ENCODE results near the gene SYNJ1. TPM values are rescaled to one million over a fixed set of nuclear protein-coding genes. Genes with fewer than 3 reads are reported as not detected.

Gene SYNJ1
- total and polyA plus RNA-seq, 9 of the 15 experiments (the other 6 are each of a cell fraction or from before 2014, with no cell fraction given): 2.4 to 10.6 (median 5.6) TPM

DNA sequence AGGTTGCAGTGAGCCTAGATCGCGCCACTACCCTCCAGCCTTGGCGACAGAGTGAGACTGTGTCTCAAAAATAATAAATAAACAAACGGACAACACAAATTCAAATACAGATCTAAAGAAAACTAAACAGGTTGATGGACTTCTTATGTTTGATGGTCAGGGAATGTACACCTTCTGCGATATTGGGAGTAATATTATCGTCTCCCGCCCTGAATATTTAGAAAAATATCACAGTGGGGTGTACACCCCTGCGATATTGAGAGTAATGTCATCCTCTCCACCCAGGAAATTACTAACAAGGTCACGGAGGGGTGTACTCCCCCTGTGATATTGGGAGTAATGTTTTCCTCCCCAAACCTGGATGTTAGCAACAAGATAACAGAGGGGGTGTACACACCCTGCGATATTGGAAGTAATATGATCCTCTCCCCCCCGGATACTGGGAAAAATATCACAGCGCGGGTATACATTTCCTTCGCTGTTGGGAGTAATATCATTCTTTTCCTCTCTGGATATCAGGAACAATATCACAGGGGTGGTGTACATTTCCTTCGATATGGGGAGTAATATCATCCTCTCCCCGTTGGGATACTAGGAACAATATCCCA lies 114.3 kb downstream of the SYNJ1 start (continued):
- no peak for TF ChIP-seq ZNF324 (CRISPR knock-in tag; IDR thresholded peaks at IDR 0.05)
- no peak for TF ChIP-seq RBFOX2 (IDR thresholded peaks at IDR 0.05; ENCODE audit: low read depth, low read length)
- TF ChIP-seq ATF7 (IDR thresholded peaks at IDR 0.05): peak; percentile 42; the same call in 1 of the 2 replicates
- no peak for TF ChIP-seq PHF21A (IDR thresholded peaks at IDR 0.05; ENCODE audit: borderline replicate concordance, low read depth)
- TF ChIP-seq PHB2 (IDR thresholded peaks at IDR 0.05; ENCODE audit: low read depth): no peak
- TF ChIP-seq, protein P1, sequence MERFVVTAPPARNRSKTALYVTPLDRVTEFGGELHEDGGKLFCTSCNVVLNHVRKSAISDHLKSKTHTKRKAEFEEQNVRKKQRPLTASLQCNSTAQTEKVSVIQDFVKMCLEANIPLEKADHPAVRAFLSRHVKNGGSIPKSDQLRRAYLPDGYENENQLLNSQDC (CRISPR knock-in tag; IDR thresholded peaks at IDR 0.05): no peak
- no peak for TF ChIP-seq POLR2G (IDR thresholded peaks at IDR 0.05; ENCODE audit: low read depth, low read length)
- no peak for TF ChIP-seq RBM14 (IDR thresholded peaks at IDR 0.05; ENCODE audit: borderline replicate concordance, insufficient read depth, low read depth, low read length)
- no peak for TF ChIP-seq FOXA1 (IDR thresholded peaks at IDR 0.05; ENCODE audit: borderline replicate concordance)
- no peak for TF ChIP-seq PTRF (tag; IDR thresholded peaks at IDR 0.05)
- TF ChIP-seq NCOA6 (IDR thresholded peaks at IDR 0.05): no peak
- no peak for TF ChIP-seq KHSRP (IDR thresholded peaks at IDR 0.05)
- peak; percentile 68 for TF ChIP-seq SMARCA4 (IDR thresholded peaks at IDR 0.05)
- no peak for TF ChIP-seq SNAPC5 (CRISPR knock-in tag; IDR thresholded peaks at IDR 0.05)
- TF ChIP-seq KAT8 (IDR thresholded peaks at IDR 0.05; ENCODE audit: low read depth): no peak
- peak; percentile 45; the same call in 1 of the 2 replicates for TF ChIP-seq FOSL1 (tag; conservative IDR thresholded peaks at IDR 0.05)
- no peak; the same call in 1 of the 2 replicates for TF ChIP-seq GTF2E2 (tag; IDR thresholded peaks at IDR 0.05)
- TF ChIP-seq KAT2B (IDR thresholded peaks at IDR 0.05; ENCODE audit: low read depth, low read length): no peak
- no peak for TF ChIP-seq ZBTB11 (CRISPR knock-in tag; IDR thresholded peaks at IDR 0.05)
- no peak for TF ChIP-seq MIER1 (IDR thresholded peaks at IDR 0.05; ENCODE audit: low read depth)
- 0 out of 4 replicates have a peak, but pooled peaks of 1 of the 2 experiments have one; percentile 43 for TF ChIP-seq SRF (CRISPR knock-in tag; IDR thresholded peaks at IDR 0.05)
- TF ChIP-seq EGR1 (conservative IDR thresholded peaks at IDR 0.05): peak; percentile 29; the same call in 1 of the 2 replicates
- no peak for TF ChIP-seq SMAD1 (IDR thresholded peaks at IDR 0.05; ENCODE audit: low read depth, low read length, partially characterized antibody)
- no peak for TF ChIP-seq CBFA2T2 (conservative IDR thresholded peaks at IDR 0.05)
- TF ChIP-seq MBD2 (IDR thresholded peaks at IDR 0.05; ENCODE audit: borderline replicate concordance, low read depth): 0 out of 2 replicates have a peak, but pooled peaks have one; percentile 18
- no peak for TF ChIP-seq NR1H2 (CRISPR knock-in tag; IDR thresholded peaks at IDR 0.05)
- TF ChIP-seq JUN (IDR thresholded peaks at IDR 0.05; ENCODE audit: borderline replicate concordance, low read depth, low read length): no peak
- no peak for TF ChIP-seq JUN (CRISPR knock-in tag; IDR thresholded peaks at IDR 0.05; ENCODE audit: borderline replicate concordance)

All from K562 (cell line).